Neuron (in vitro differentiated cells): Measurements from ENCODE around the gene TATDN3.
A peak's percentile ranks its signal among the peaks of the same experiment; 100 is the strongest.

Experiments used
- H2AFZ ChIP-seq: one replicate; pipeline ENCODE4 v1.6.1; 2013; ENCODE audit warnings: low read depth, mild to moderate bottlenecking, inconsistent platforms, low read length, moderate library complexity
- H3K27me3 ChIP-seq: one replicate; pipeline ENCODE4 v1.6.1; 2013; ENCODE audit warnings: low read length; ENCODE audit not compliant: insufficient read depth
- H3K36me3 ChIP-seq: one replicate; pipeline ENCODE4 v1.6.1; 2013; ENCODE audit warnings: low read length; ENCODE audit not compliant: insufficient read depth
- H3K4me1 ChIP-seq: one replicate; pipeline ENCODE4 v1.6.1; 2013; ENCODE audit warnings: low read length; ENCODE audit not compliant: insufficient read depth
- H3K4me3 ChIP-seq: 2 replicates; pipeline ENCODE4 v1.5.1; 2013; ENCODE audit warnings: mild to moderate bottlenecking, low read length, moderate library complexity
- H3K9me3 ChIP-seq: one replicate; pipeline ENCODE4 v1.6.1; 2013; ENCODE audit warnings: low read length

Gene TATDN3

DNA sequence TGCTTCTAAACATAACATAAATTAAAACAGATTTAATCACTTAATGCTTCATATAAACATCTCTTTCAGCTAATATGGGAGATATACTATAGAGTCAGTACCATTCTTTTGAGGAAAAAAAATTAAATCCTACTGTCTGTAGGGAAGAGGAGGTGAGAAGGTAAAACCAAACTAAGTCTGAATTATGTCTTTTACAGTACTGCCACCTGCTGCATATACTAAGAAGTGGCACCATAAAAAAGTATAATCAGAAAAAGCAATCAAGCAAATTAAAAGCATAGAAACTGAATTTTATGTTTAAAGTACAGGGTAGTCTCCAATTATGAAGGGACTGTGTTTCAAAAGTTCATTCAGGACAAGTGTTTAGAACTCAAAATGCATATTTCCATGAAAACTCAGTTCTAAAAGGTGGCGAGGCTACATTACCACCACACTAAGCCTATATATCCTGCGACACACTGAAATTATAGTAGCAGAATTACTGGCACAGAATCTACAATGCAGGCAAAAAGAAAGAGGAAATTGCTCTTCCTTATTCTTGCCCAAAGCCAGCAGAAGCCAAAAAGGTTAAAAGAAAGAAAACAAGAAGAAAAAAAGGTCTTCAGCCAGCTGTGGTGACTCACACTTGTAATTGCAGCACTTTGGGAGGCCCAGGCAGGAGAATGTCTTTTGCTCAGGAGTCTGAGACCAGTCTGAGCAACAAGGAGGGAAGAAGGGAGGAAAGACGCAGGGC, 9.1 kb upstream of the TATDN3 start:
- no peaks in the 10 kb centered on the region for H3K27me3 ChIP-seq
- H3K4me3 ChIP-seq, result no peak overlapping the region
- peaks cover 3% of the 10 kb centered on the region for H3K9me3 ChIP-seq
- H3K36me3 ChIP-seq, result peaks cover 63% of the 10 kb centered on the region
- no peak overlapping the region for H2AFZ ChIP-seq
- no peaks in the 10 kb centered on the region for H3K4me1 ChIP-seq

- no peaks in the 10 kb centered on the region for H3K9me3 ChIP-seq
- peaks cover 59% of the 10 kb centered on the region for H3K36me3 ChIP-seq
- no peaks in the 10 kb centered on the region for H3K4me1 ChIP-seq
- no peaks in the 10 kb centered on the region for H3K27me3 ChIP-seq
- H2AFZ ChIP-seq, result no peak overlapping the region
- H3K4me3 ChIP-seq, result no peak overlapping the region
Observed at GRCh38 chr1:212783976-212784375, 7.7 kb upstream of the TATDN3 start.

- H3K27me3 ChIP-seq, result no peaks in the 10 kb centered on the region
- H3K9me3 ChIP-seq, result no peaks in the 10 kb centered on the region
- peaks cover 61% of the 10 kb centered on the region for H3K36me3 ChIP-seq
- no peak overlapping the region for H2AFZ ChIP-seq
- H3K4me3 ChIP-seq, result no peak overlapping the region
- peaks cover 9% of the 10 kb centered on the region for H3K4me1 ChIP-seq
Observed at GRCh38 chr1:212785871-212786270, 5.8 kb upstream of the TATDN3 start.

- Histone ChIP-seq H3K4me1 (peaks cover 14% of the 10 kb centered on the region), H3K9me3 (no peaks in the 10 kb centered on the region), H3K4me3 (peak overlapping the region; percentile 98), H3K27me3 (no peaks in the 10 kb centered on the region), H3K36me3 (peaks cover 12% of the 10 kb centered on the region), H2AFZ (peak overlapping the region; percentile 90)
Observed at GRCh38 chr1:212791261-212791675, 426 bp upstream of the TATDN3 start.

DNA sequence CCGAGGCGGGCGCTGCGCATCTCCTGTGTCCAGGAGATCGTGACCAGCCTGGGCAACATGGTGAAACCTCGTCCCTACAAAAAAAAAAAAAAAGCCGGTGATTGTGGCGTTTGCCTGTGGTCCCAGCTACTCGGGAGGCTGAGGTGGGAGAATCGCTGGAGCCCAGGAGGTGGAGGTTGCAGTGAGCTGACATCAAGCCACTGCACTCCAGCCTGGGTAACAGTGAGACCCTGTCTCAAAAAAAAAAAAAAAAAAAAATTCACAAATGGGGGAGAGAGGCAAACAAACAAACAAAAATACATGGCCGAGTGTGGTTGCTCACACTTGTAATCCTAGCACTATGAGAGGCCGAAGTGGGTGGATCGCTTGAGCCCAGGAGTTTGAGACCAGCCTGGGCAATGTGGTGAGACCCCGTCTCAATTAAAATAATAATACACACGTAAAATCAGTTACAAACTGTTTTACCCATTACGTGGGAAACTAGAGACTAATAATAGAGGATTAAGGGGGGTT, 758 bp downstream of the TATDN3 start:
- Histone ChIP-seq H3K4me1 (peaks cover 14% of the 10 kb centered on the region), H3K9me3 (no peaks in the 10 kb centered on the region), H2AFZ (peak overlapping the region; percentile 90), H3K27me3 (no peaks in the 10 kb centered on the region), H3K4me3 (peak overlapping the region; percentile 98), H3K36me3 (peaks cover 15% of the 10 kb centered on the region)

GRCh38 chr1:212794561-212795014, 2.9 kb downstream of the TATDN3 start:
- Histone ChIP-seq H3K27me3 (no peaks in the 10 kb centered on the region), H3K4me1 (peaks cover 14% of the 10 kb centered on the region), H3K36me3 (peaks cover 23% of the 10 kb centered on the region), H3K9me3 (no peaks in the 10 kb centered on the region), H3K4me3 (no peak overlapping the region), H2AFZ (no peak overlapping the region)

GRCh38 chr1:212797681-212798080, 6.0 kb downstream of the TATDN3 start:
- H3K36me3 ChIP-seq, result peaks cover 34% of the 10 kb centered on the region

GRCh38 chr1:212805767-212806166, 14.1 kb downstream of the TATDN3 start:
- no peak overlapping the region for H2AFZ ChIP-seq
- H3K27me3 ChIP-seq, result no peaks in the 10 kb centered on the region
- no peak overlapping the region for H3K4me3 ChIP-seq
- no peaks in the 10 kb centered on the region for H3K9me3 ChIP-seq
- H3K4me1 ChIP-seq, result no peaks in the 10 kb centered on the region
- H3K36me3 ChIP-seq, result peaks cover 42% of the 10 kb centered on the region

More at GRCh38 chr1:212797681-212798080, 6.0 kb downstream of the TATDN3 start:
- H3K4me3 ChIP-seq, result no peak overlapping the region
- H3K27me3 ChIP-seq, result no peaks in the 10 kb centered on the region
- peaks cover 3% of the 10 kb centered on the region for H3K4me1 ChIP-seq
- no peak overlapping the region for H2AFZ ChIP-seq
- H3K9me3 ChIP-seq, result no peaks in the 10 kb centered on the region

- Histone ChIP-seq H3K36me3 (peaks cover 5% of the 10 kb centered on the region), H3K4me1 (peaks cover 6% of the 10 kb centered on the region), H2AFZ (no peak overlapping the region), H3K9me3 (no peaks in the 10 kb centered on the region), H3K27me3 (no peaks in the 10 kb centered on the region), H3K4me3 (no peak overlapping the region)
Observed at GRCh38 chr1:212814537-212815334, 23.0 kb downstream of the TATDN3 start.

- Histone ChIP-seq H3K27me3 (no peaks in the 10 kb centered on the region), H2AFZ (no peak overlapping the region)
Observed at GRCh38 chr1:212816567-212817278, 25.0 kb downstream of the TATDN3 start.

GRCh38 chr1:212819726-212820125, 28.0 kb downstream of the TATDN3 start:
- H2AFZ ChIP-seq, result no peak overlapping the region
- no peaks in the 10 kb centered on the region for H3K27me3 ChIP-seq
- peaks cover 6% of the 10 kb centered on the region for H3K4me1 ChIP-seq
- H3K9me3 ChIP-seq, result no peaks in the 10 kb centered on the region
- H3K36me3 ChIP-seq, result no peaks in the 10 kb centered on the region
- no peak overlapping the region for H3K4me3 ChIP-seq

More at GRCh38 chr1:212816567-212817278, 25.0 kb downstream of the TATDN3 start:
- H3K9me3 ChIP-seq, result no peaks in the 10 kb centered on the region
- no peak overlapping the region for H3K4me3 ChIP-seq
- peaks cover 2% of the 10 kb centered on the region for H3K36me3 ChIP-seq
- peaks cover 6% of the 10 kb centered on the region for H3K4me1 ChIP-seq

- Histone ChIP-seq H3K4me3 (no peak overlapping the region), H3K4me1 (peaks cover 6% of the 10 kb centered on the region), H3K27me3 (no peaks in the 10 kb centered on the region), H3K9me3 (peaks cover under 1% of the 10 kb centered on the region), H2AFZ (no peak overlapping the region), H3K36me3 (no peaks in the 10 kb centered on the region)
Observed at GRCh38 chr1:212820969-212821368, 29.3 kb downstream of the TATDN3 start.

- Histone ChIP-seq H2AFZ (no peak overlapping the region), H3K4me3 (no peak overlapping the region), H3K27me3 (no peaks in the 10 kb centered on the region)
Observed at GRCh38 chr1:212822956-212823355, 31.3 kb downstream of the TATDN3 start.

More at GRCh38 chr1:212822956-212823355, 31.3 kb downstream of the TATDN3 start:
- Histone ChIP-seq H3K36me3 (no peaks in the 10 kb centered on the region), H3K9me3 (peaks cover 3% of the 10 kb centered on the region), H3K4me1 (no peaks in the 10 kb centered on the region)
